ENCODE data around the gene KRT78.
"Not testable (repeated sequence)": the region's sequence is repeated elsewhere in the genome, so short reads cannot be mapped to it uniquely, and the experiment has no call there.

KRT78 gene

DNA sequence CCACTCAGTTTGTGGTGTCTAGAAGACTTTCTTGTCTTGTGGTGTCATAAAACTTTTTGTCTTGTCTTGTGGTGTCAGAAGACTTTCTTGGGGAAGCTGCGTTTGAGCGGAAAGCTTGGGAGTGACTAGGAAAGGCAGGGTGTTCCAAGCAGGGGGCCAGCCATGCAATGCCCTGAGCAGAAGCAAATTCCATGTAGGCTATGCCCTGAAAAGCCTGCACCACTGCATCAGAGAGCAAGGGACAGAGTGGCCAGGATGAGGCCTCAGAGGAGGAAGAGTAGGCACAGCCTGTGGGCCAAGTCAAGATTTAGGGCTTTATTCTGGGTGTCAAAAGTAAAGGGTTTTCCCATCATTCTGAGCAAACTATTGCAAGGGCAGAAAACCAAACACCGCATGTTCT is 41.6 kb upstream of the KRT78 start:
- DNase-seq (ENCODE audit: low read depth): no peak
- no peak overlapping the region for H3K4me3 ChIP-seq (ENCODE audit: low read length)
- no peak for TF ChIP-seq CTCF (conservative IDR thresholded peaks at IDR 0.05; ENCODE audit: low read length)

DNA sequence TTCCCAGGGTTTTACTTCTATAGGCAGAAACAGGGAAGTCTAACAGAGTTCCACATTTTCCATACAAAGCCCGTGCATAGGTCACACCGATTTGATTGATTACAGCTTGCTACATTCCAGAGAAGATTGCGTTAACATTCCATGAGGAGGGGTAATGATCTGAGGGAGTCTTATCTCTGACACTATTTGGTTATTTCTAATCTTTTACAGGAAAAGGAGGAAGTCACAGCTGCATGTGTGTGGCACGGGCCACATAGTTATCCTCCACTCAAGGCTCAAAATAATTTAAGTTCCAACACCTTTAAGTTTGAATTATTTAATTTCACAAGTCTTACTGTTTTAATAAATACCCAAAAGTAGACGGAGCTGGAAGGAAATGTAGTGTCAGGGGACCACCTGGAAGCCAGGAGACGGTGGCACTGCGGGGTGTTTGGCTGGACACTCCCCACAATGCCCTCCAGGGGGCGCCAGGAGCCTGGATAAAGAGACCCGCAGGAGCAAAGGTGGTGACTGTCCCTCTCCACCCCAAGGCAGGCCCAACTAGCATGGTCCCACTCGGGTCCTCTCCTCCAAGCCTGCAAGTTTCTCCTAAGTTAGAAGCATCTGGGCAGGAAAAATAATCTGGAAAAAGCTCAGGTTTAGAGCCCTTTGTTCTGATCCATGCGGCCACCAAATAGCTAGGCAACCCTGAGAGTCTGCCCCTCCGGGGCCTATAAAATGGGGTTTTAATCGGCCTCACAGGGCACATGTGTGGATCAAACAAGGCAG is 35.9 kb upstream of the KRT78 start:
- peak; percentile 90 for TF ChIP-seq CTCF (conservative IDR thresholded peaks at IDR 0.05; ENCODE audit: low read length)
- peak; percentile 34 for DNase-seq (ENCODE audit: low read depth)
- no peak overlapping the region for H3K4me3 ChIP-seq (ENCODE audit: low read length)

GRCh38 chr12:52880499-52880898 is 31.7 kb upstream of the KRT78 start:
- DNase-seq (ENCODE audit: low read depth); H3K4me3 ChIP-seq (ENCODE audit: low read length): not testable (repeated sequence)

- TF ChIP-seq CTCF (conservative IDR thresholded peaks at IDR 0.05; ENCODE audit: low read length): peak; percentile 92
- H3K4me3 ChIP-seq (ENCODE audit: low read length): peak overlapping the region; percentile 40
- peak; percentile 82 for DNase-seq (ENCODE audit: low read depth)
Observed at GRCh38 chr12:52879394-52880351, 30.9 kb upstream of the KRT78 start.

DNA sequence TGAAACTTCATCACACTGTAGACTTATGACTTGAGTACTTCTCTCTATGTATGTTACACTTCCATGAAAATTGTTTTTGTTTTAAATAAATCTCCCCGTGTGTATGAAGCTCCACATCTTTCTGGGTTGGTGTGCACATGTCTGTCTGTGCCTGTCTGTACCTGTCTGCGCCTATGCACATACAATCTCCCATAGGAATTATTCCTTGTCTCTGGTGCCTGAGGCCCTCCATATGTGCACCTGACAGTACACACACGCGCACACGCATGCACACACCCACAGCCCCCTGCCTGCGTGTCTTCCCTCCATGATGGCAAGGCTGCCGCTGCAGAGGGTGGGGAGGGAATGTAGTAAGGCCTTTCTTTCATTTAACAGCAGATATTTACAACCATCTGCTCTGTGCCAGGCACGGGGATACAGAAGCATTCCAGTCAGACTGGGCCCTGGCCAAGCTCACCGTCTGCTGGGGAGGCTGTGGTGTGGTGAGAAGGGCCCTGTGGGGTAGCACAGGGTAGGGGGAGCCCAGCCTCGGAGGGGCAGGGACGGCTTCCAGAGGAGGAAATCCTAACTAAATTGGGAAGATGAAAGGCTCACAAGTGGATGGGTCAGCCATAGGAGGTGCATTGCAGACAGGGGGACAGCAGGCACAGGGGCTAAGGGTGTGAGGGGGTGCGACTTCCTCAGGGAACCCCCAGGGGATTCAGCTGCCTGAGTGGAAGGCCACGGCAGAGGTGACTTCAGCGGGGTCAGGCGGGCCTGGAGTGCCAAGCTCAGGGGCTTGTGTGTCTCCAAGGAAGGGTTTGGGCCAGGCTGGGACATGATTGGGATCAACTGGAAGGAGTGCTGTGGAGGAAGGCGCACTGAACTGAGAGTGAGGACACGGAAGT is 30.0 kb upstream of the KRT78 start:
- no peak overlapping the region for H3K4me3 ChIP-seq (ENCODE audit: low read length)
- no peak for DNase-seq (ENCODE audit: low read depth)

DNA sequence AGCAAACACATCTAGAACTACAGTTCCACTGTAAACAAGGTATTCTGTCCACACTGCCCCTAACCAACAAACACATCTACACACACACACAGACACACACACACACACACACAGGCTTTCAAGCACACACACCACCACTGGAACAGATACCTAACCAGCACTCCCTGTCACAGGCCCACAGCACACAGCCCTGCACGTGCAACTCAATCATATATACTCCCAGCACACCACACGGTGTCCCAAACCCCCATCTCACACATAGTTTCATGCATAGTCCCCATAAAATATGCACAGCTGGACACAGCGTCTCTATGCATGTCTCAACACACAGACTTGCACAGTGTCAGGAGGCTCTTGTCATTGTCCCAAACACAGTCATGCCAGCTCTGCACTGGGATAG is 28.4 kb upstream of the KRT78 start:
- TF ChIP-seq CTCF (conservative IDR thresholded peaks at IDR 0.05; ENCODE audit: low read length): no peak
- no peak overlapping the region for H3K4me3 ChIP-seq (ENCODE audit: low read length)
- DNase-seq (ENCODE audit: low read depth): no peak

More for the DNA sequence above, 30.0 kb upstream of the KRT78 start:
- TF ChIP-seq CTCF (conservative IDR thresholded peaks at IDR 0.05; ENCODE audit: low read length): no peak

DNA sequence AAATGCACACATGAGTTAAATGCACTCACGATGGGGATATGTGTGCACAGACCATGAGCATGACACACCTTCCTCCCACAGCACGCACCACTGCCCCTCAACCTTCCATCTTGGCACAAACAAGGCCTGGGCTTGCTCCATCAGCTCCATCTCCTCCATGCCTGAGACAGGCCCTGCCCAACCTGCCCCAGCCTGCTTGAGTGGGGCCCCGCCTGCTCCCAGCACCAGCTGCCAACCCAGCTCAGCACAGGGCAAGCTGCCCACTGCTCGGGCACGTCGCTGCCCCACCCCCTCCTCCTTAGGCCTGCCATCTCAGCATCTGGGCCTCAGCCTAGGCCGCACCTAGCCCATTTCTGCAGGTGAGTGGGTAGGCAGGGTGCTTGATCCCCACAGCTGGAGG is 27.6 kb upstream of the KRT78 start:
- H3K4me3 ChIP-seq (ENCODE audit: low read length): no peak overlapping the region
- DNase-seq (ENCODE audit: low read depth): no peak
- no peak for TF ChIP-seq CTCF (conservative IDR thresholded peaks at IDR 0.05; ENCODE audit: low read length)

Data from AG10803 (cell line).